ENCODE data around the gene TNFSF10. TPM values are rescaled to one million over a fixed set of nuclear protein-coding genes. Genes with fewer than 3 reads are reported as not detected.

TNFSF10 gene
- total and polyA plus RNA-seq, 10 of the 15 experiments (the other 5 are each of a cell fraction or from before 2014, with no cell fraction given) = 2.1 to 12.3 (median 4.4) TPM

DNA sequence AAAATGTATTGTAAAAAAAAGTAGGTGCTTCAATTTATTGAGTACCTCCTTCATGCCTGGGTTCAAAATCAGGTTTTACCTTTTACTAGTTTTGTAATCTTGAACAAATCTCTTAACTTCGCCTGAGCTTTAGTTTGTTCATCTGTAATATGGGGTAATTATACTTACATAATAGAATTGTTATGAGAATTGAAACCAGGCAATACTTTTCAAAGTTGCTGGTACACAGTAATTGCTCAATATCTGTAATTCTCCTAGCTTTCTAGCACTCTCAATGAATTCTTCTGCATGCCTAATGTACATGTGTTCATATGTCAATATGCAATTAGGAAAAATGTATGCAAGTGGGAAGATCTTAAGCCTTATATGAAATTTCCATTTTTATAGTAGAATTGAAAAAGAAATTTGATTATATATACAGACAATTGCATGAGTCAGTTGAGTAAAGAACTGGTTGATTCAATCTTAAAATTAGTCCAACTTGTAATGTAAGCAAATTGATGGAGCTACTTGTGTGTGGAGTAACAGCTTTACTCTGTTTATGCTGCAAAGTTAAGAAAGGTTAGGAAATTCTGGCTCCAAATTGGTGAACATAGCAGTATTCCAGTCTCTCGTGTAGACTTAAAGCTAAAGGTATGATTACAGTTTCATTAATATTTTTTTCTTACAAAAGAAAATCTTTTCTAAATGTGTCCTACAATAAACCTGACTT lies 4.1 kb downstream of the TNFSF10 start (continued):
- no peak for TF ChIP-seq ZNF592 (IDR thresholded peaks at IDR 0.05)
- no peak for TF ChIP-seq CHD1 (IDR thresholded peaks at IDR 0.05; ENCODE audit: low read depth, low read length)
- no peak for TF ChIP-seq SPI1 (IDR thresholded peaks at IDR 0.05; ENCODE audit: borderline replicate concordance, insufficient read depth, low read depth, low read length)
- no peak for TF ChIP-seq SREBF1 (IDR thresholded peaks at IDR 0.05; ENCODE audit: low read length)
- no peak for TF ChIP-seq SREBF2 (IDR thresholded peaks at IDR 0.05; ENCODE audit: low read length)
- no peak for TF ChIP-seq GABPA (IDR thresholded peaks at IDR 0.05; ENCODE audit: low read depth)
- TF ChIP-seq, protein P1, sequence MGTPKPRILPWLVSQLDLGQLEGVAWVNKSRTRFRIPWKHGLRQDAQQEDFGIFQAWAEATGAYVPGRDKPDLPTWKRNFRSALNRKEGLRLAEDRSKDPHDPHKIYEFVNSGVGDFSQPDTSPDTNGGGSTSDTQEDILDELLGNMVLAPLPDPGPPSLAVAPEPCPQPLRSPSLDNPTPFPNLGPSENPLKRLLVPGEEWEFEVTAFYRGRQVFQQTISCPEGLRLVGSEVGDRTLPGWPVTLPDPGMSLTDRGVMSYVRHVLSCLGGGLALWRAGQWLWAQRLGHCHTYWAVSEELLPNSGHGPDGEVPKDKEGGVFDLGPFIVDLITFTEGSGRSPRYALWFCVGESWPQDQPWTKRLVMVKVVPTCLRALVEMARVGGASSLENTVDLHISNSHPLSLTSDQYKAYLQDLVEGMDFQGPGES (IDR thresholded peaks at IDR 0.05) = no peak
- TF ChIP-seq TCF12 (IDR thresholded peaks at IDR 0.05; ENCODE audit: low read depth, low read length) = no peak
- no peak for TF ChIP-seq MEF2B (IDR thresholded peaks at IDR 0.05; ENCODE audit: partially characterized antibody, poor library complexity, severe bottlenecking)
- no peak for TF ChIP-seq NFYB (IDR thresholded peaks at IDR 0.05; ENCODE audit: insufficient read depth, low read depth, low read length)
- no peak for TF ChIP-seq TCF7 (IDR thresholded peaks at IDR 0.05; ENCODE audit: borderline replicate concordance)
- no peak for TF ChIP-seq BCL3 (IDR thresholded peaks at IDR 0.05; ENCODE audit: borderline replicate concordance, insufficient read depth, low read depth, low read length, poor library complexity, severe bottlenecking)

Measured in GM12878 (cell line).